Measurements from ENCODE around the gene WFDC11. TPM values are rescaled to one million over a fixed set of nuclear protein-coding genes. Genes with fewer than 3 reads are reported as not detected.
"Not testable (repeated sequence)": the region's sequence is repeated elsewhere in the genome, so short reads cannot be mapped to it uniquely, and the experiment has no call there.

The WFDC11 gene
- total RNA-seq, 3 donors from 2014 or later (not counting 1 experiment from before 2014, with no cell fraction given): not detected

DNA sequence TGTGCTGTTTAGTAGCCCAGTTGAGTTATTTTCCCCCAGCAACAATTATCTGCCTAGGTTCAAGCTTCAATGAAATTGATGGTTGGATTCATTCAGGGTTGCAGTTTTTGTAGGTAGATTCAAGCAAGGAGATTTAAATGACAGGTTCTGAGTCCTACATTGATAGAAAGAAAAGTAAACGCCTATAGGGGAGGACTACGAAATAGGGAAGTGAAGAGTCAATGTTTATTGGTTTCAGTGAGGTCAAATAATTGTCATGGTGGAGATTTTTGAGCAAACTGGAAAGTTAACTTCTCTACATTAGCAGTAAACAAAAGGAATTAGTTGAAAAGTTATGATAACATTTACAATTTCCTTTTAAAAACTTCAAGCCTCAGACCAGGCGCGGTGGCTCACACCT is 31.1 kb upstream of the WFDC11 start:
- Histone ChIP-seq H3K9me3 (ENCODE audit: control insufficient read depth, insufficient read depth, low read length) (no peaks in the 10 kb centered on the region), H3K36me3 (ENCODE audit: control insufficient read depth, insufficient read depth, low read length) (no peaks in the 10 kb centered on the region), H3K4me1 (ENCODE audit: control insufficient read depth, insufficient read depth, low read length) (no peaks in the 10 kb centered on the region), H3K27ac (ENCODE audit: low read length) (no peak overlapping the region), H3K4me3 (ENCODE audit: low read length) (no peak overlapping the region), H3K27me3 (ENCODE audit: control insufficient read depth, insufficient read depth, low read length) (no peaks in the 10 kb centered on the region)
- intact Hi-C loops (cut with micrococcal nuclease): no loop called here
- Mint-ChIP-seq H3K36me3 (no peaks in the 10 kb centered on the region), H3K4me1 (no peaks in the 10 kb centered on the region), H3K27ac (no peak overlapping the region), H3K9me3 (no peaks in the 10 kb centered on the region), H3K4me3 (no peak overlapping the region), H3K27me3 (ENCODE audit: low read depth in 2 of 2) (peaks cover 10 to 28% of the 10 kb centered on the region in 2 donors)
- WGBS (ENCODE audit: insufficient coverage): 70% methylated on average over 4 of the region's 4 CpGs
- TF ChIP-seq, protein P1, sequence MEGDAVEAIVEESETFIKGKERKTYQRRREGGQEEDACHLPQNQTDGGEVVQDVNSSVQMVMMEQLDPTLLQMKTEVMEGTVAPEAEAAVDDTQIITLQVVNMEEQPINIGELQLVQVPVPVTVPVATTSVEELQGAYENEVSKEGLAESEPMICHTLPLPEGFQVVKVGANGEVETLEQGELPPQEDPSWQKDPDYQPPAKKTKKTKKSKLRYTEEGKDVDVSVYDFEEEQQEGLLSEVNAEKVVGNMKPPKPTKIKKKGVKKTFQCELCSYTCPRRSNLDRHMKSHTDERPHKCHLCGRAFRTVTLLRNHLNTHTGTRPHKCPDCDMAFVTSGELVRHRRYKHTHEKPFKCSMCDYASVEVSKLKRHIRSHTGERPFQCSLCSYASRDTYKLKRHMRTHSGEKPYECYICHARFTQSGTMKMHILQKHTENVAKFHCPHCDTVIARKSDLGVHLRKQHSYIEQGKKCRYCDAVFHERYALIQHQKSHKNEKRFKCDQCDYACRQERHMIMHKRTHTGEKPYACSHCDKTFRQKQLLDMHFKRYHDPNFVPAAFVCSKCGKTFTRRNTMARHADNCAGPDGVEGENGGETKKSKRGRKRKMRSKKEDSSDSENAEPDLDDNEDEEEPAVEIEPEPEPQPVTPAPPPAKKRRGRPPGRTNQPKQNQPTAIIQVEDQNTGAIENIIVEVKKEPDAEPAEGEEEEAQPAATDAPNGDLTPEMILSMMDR (IDR thresholded peaks at IDR 0.05): no peak
- ATAC-seq: no peak
- no peak for DNase-seq

DNA sequence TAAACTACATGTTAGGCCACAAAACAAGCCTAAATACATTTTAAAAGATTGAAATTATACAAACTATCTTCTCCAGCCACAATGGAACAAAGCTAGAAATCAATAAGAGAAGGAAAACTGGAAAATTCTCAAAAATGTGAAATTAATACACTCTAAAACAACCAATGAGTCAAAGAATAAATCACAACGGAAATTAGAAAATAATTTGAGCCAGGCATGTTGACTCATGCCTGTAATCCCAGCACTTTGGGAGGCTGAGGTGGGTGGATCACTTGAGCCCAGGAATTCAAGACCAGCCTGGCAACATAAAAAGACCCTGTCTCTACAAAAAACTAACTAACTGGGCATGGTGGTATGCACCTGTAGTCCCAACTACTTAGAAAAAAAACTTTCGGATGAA is 25.5 kb upstream of the WFDC11 start:
- no peak for ATAC-seq
- Histone ChIP-seq H3K4me1 (ENCODE audit: control insufficient read depth, insufficient read depth, low read length) (no peaks in the 10 kb centered on the region), H3K27me3 (ENCODE audit: control insufficient read depth, insufficient read depth, low read length) (peaks cover 2% of the 10 kb centered on the region), H3K36me3 (ENCODE audit: control insufficient read depth, insufficient read depth, low read length) (no peaks in the 10 kb centered on the region), H3K4me3 (ENCODE audit: low read length) (no peak overlapping the region), H3K9me3 (ENCODE audit: control insufficient read depth, insufficient read depth, low read length) (no peaks in the 10 kb centered on the region), H3K27ac (ENCODE audit: low read length) (no peak overlapping the region)
- DNase-seq: no peak
- H3K9me3 Mint-ChIP-seq: peaks cover 0 to 2% of the 10 kb centered on the region in 2 donors
- 100% methylated on average over 2 of the region's 2 CpGs for whole genome bisulfite sequencing (ENCODE audit: insufficient coverage)
- no peak overlapping the region for H3K27ac Mint-ChIP-seq
- H3K27me3 Mint-ChIP-seq (ENCODE audit: low read depth in 2 of 2): peaks cover 14 to 33% of the 10 kb centered on the region in 2 donors
- TF ChIP-seq, protein P1 (IDR thresholded peaks at IDR 0.05): no peak
- intact Hi-C loops (cut with micrococcal nuclease): no loop called here
- H3K4me1 Mint-ChIP-seq: no peaks in the 10 kb centered on the region
- no peak overlapping the region for H3K4me3 Mint-ChIP-seq
- no peaks in the 10 kb centered on the region for H3K36me3 Mint-ChIP-seq

DNA sequence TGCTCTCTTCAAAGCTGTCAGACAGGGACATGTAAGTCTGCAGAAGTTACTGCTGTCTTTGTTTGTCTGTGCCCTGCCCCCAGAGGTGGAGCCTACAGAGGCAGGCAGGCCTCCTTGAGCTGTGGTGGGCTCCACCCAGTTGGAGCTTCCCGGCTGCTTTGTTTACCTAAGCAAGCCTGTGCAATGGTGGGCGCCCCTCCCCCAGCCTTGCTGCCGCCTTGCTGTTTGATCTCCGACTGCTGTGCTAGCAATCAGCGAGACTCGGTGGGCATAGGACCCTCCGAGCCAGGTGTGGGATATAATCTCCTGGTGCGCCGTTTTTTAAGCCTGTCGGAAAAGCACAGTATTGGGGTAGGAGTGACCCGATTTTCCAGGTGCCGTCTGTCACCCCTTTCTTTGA is 23.3 kb upstream of the WFDC11 start:
- 90% methylated on average over 12 of the region's 12 CpGs for WGBS (ENCODE audit: insufficient coverage)
- DNase-seq; H3K4me3 ChIP-seq (ENCODE audit: low read length); H3K4me3 Mint-ChIP-seq; H3K4me1 Mint-ChIP-seq; H3K9me3 Mint-ChIP-seq; H3K27me3 ChIP-seq (ENCODE audit: control insufficient read depth, insufficient read depth, low read length); H3K36me3 ChIP-seq (ENCODE audit: control insufficient read depth, insufficient read depth, low read length); H3K27ac Mint-ChIP-seq; H3K36me3 Mint-ChIP-seq; H3K9me3 ChIP-seq (ENCODE audit: control insufficient read depth, insufficient read depth, low read length); intact Hi-C loops (cut with micrococcal nuclease); H3K4me1 ChIP-seq (ENCODE audit: control insufficient read depth, insufficient read depth, low read length); H3K27ac ChIP-seq (ENCODE audit: low read length); ATAC-seq: not testable (repeated sequence)
- H3K27me3 Mint-ChIP-seq (ENCODE audit: low read depth in 2 of 2): peaks cover 14 to 34% of the 10 kb centered on the region in 2 donors

DNA sequence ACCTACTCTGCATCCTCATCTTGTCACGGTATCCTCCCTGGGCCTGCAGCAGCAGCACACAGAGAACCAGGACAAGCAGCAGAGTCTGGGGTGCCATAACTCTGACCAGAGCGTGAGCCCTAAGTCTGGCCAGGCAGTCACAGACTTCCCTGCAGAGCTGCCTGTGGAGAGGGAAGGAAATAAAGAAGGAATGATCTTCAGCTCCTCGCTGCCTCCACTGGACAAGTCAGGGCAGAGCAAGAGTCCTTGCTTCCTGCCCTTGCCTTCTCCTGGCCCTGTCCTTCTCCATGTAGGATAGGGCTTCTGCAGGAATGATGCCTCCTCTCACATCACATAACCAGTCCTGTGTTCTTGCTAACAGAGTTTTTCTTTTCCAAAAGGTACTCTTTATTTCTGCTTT is 15.9 kb upstream of the WFDC11 start:
- Mint-ChIP-seq H3K36me3 (no peaks in the 10 kb centered on the region), H3K27ac (no peak overlapping the region), H3K4me3 (no peak overlapping the region), H3K4me1 (no peaks in the 10 kb centered on the region), H3K9me3 (peaks cover 0 to 2% of the 10 kb centered on the region in 2 donors), H3K27me3 (ENCODE audit: low read depth in 2 of 2) (peaks cover 3 to 13% of the 10 kb centered on the region in 2 donors)
- 66% methylated on average over 3 of the region's 3 CpGs for WGBS (ENCODE audit: insufficient coverage)
- intact Hi-C loops (cut with micrococcal nuclease): no loop called here
- TF ChIP-seq, protein P1 (IDR thresholded peaks at IDR 0.05): no peak
- no peak for DNase-seq
- H3K4me1 ChIP-seq (ENCODE audit: control insufficient read depth, insufficient read depth, low read length): no peaks in the 10 kb centered on the region
- H3K27me3 ChIP-seq (ENCODE audit: control insufficient read depth, insufficient read depth, low read length): no peaks in the 10 kb centered on the region
- H3K27ac ChIP-seq (ENCODE audit: low read length): no peak overlapping the region
- no peak for ATAC-seq
- H3K9me3 ChIP-seq (ENCODE audit: control insufficient read depth, insufficient read depth, low read length): no peaks in the 10 kb centered on the region
- no peak overlapping the region for H3K4me3 ChIP-seq (ENCODE audit: low read length)
- H3K36me3 ChIP-seq (ENCODE audit: control insufficient read depth, insufficient read depth, low read length): no peaks in the 10 kb centered on the region

Data from natural killer cell (primary cell).